Trophoblast cell (in vitro differentiated cells and primary cell): ENCODE data around the gene CTXND1.

ENCODE experiments used
- DNase-seq, 2 donors: peaks; one replicate each; pipeline ENCODE4 v3.0.0-alpha.2; 2016
- H2AFZ ChIP-seq: 2 replicates; pipeline ENCODE4 v1.6.1; 2013; ENCODE audit warnings: low read length, moderate library complexity, mild to moderate bottlenecking; ENCODE audit not compliant: insufficient read depth, poor library complexity
- H2AK5ac ChIP-seq: 2 replicates; pipeline ENCODE4 v1.6.1; 2013; ENCODE audit warnings: mild to moderate bottlenecking, low read length
- H2BK120ac ChIP-seq: 2 replicates; pipeline ENCODE4 v1.6.1; 2013; ENCODE audit warnings: low read length, mild to moderate bottlenecking, moderate library complexity; ENCODE audit not compliant: insufficient read depth, poor library complexity
- H2BK12ac ChIP-seq: 2 replicates; pipeline ENCODE4 v1.6.1; 2013; ENCODE audit warnings: mild to moderate bottlenecking, low read length, moderate library complexity
- H2BK5ac ChIP-seq: 2 replicates; pipeline ENCODE4 v1.6.1; 2013; ENCODE audit warnings: low read length, low read depth, moderate library complexity, mild to moderate bottlenecking; ENCODE audit not compliant: poor library complexity
- H3K14ac ChIP-seq: 2 replicates; pipeline ENCODE4 v1.6.1; 2013; ENCODE audit warnings: mild to moderate bottlenecking, low read length
- H3K18ac ChIP-seq: 2 replicates; pipeline ENCODE4 v1.6.1; 2013; ENCODE audit warnings: mild to moderate bottlenecking, low read length
- H3K23ac ChIP-seq: 2 replicates; pipeline ENCODE4 v1.6.1; 2013; ENCODE audit warnings: low read length
- H3K27ac ChIP-seq: 2 replicates; pipeline ENCODE4 v1.5.1; 2013; ENCODE audit warnings: low read depth, mild to moderate bottlenecking, inconsistent platforms, low read length, moderate library complexity
- H3K27me3 ChIP-seq: 2 replicates; pipeline ENCODE4 v1.6.1; 2013; ENCODE audit warnings: inconsistent platforms, mild to moderate bottlenecking, low read length, moderate library complexity; ENCODE audit not compliant: insufficient read depth
- H3K36me3 ChIP-seq, 2 experiments: 1 replicate in 1 of 2; 2 replicates in 1 of 2; pipeline ENCODE4 v1.6.1; 2013; ENCODE audit warnings: low read length in 2 of 2, mild to moderate bottlenecking in 2 of 2, moderate library complexity in 1 of 2; ENCODE audit not compliant: insufficient read depth in 2 of 2, control insufficient read depth in 1 of 2
- H3K4ac ChIP-seq: 2 replicates; pipeline ENCODE4 v1.6.1; 2013; ENCODE audit warnings: low read depth, mild to moderate bottlenecking, low read length, moderate library complexity
- H3K4me1 ChIP-seq, 2 experiments: 1 replicate in 1 of 2; 2 replicates in 1 of 2; pipeline ENCODE4 v1.6.1; 2013; ENCODE audit warnings: low read length in 2 of 2, mild to moderate bottlenecking in 2 of 2, moderate library complexity in 1 of 2; ENCODE audit not compliant: insufficient read depth in 2 of 2, control insufficient read depth in 1 of 2
- H3K4me2 ChIP-seq: 2 replicates; pipeline ENCODE4 v1.6.1; 2013; ENCODE audit warnings: inconsistent platforms, mild to moderate bottlenecking, low read length, moderate library complexity
- H3K4me3 ChIP-seq: 2 replicates; pipeline ENCODE4 v1.5.1; 2013; ENCODE audit warnings: mild to moderate bottlenecking, low read depth, low read length, inconsistent platforms
- H3K79me1 ChIP-seq: one replicate; pipeline ENCODE4 v1.6.1; 2013; ENCODE audit warnings: low read length
- H3K79me2 ChIP-seq: 2 replicates; pipeline ENCODE4 v1.6.1; 2013; ENCODE audit warnings: low read length, mild to moderate bottlenecking; ENCODE audit not compliant: control insufficient read depth, insufficient read depth, poor library complexity
- H3K9ac ChIP-seq: 2 replicates; pipeline ENCODE4 v1.6.1; 2013; ENCODE audit warnings: mild to moderate bottlenecking, low read length
- H3K9me3 ChIP-seq: 2 replicates; pipeline ENCODE4 v1.6.1; 2013; ENCODE audit warnings: low read depth, mild to moderate bottlenecking, control low read depth, inconsistent platforms, low read length; ENCODE audit not compliant: insufficient read depth
- H4K12ac ChIP-seq: 2 replicates; pipeline ENCODE4 v1.6.1; 2013; ENCODE audit warnings: low read depth, mild to moderate bottlenecking, low read length, moderate library complexity
- H4K8ac ChIP-seq: 2 replicates; pipeline ENCODE4 v1.6.1; 2013; ENCODE audit warnings: low read depth, mild to moderate bottlenecking, low read length, moderate library complexity
- H4K91ac ChIP-seq: one replicate; pipeline ENCODE4 v1.6.1; 2013; ENCODE audit warnings: low read depth, mild to moderate bottlenecking, low read length, moderate library complexity
- WGBS: extraction: QIAGEN DNeasy Blood & Tissue Kit; methylation state at CpG from one replicate; pipeline ENCODE4 v1.1.7; 2013; ENCODE audit warnings: missing lambda C conversion rate; ENCODE audit not compliant: insufficient read length, insufficient coverage; ENCODE audit errors: extremely low coverage; 5-methylcytosine and 5-hydroxymethylcytosine counted together

CTXND1 gene

DNA sequence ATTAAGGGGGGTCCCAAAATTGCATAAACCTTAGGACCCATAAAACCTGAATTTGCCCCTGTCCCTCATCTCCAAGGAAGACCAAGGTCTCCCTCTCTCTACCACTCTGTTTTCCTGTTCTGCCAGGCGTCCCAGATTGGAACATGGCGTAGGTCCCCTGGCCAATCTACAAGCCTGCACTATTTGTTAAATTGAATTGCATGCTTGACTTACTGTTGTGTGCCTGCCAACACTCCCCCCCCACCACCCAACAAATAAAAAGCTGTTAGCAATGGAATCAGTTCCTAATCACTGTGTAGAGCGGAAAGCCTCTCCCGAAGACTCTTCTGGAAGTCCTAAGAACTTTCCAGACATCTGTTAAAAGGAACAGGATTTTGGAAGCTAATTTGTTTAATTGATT is 11.7 kb downstream of the CTXND1 start:
- H2BK120ac ChIP-seq: no peak overlapping the region
- no peak overlapping the region for H4K12ac ChIP-seq
- no peak overlapping the region for H3K14ac ChIP-seq
- no peak overlapping the region for H2AFZ ChIP-seq
- no peaks in the 10 kb centered on the region for H3K79me1 ChIP-seq
- H2AK5ac ChIP-seq: no peak overlapping the region
- no peaks in the 10 kb centered on the region for H3K4me1 ChIP-seq
- DNase-seq: no peak
- no peak overlapping the region for H4K8ac ChIP-seq
- no peak overlapping the region for H4K91ac ChIP-seq
- H3K23ac ChIP-seq: no peak overlapping the region
- no peak overlapping the region for H3K4ac ChIP-seq
- H2BK12ac ChIP-seq: no peak overlapping the region
- peaks cover 3% of the 10 kb centered on the region for H3K9me3 ChIP-seq
- H3K79me2 ChIP-seq: no peaks in the 10 kb centered on the region
- no peaks in the 10 kb centered on the region for H3K27me3 ChIP-seq
- no peak overlapping the region for H3K18ac ChIP-seq
- no peak overlapping the region for H3K9ac ChIP-seq
- no peak overlapping the region for H2BK5ac ChIP-seq
- no CpG with 5 or more reads among the region's 4 CpGs for WGBS
- H3K36me3 ChIP-seq: no peaks in the 10 kb centered on the region
- H3K4me3 ChIP-seq: no peak overlapping the region
- no peak overlapping the region for H3K27ac ChIP-seq
- H3K4me2 ChIP-seq: no peak overlapping the region

DNA sequence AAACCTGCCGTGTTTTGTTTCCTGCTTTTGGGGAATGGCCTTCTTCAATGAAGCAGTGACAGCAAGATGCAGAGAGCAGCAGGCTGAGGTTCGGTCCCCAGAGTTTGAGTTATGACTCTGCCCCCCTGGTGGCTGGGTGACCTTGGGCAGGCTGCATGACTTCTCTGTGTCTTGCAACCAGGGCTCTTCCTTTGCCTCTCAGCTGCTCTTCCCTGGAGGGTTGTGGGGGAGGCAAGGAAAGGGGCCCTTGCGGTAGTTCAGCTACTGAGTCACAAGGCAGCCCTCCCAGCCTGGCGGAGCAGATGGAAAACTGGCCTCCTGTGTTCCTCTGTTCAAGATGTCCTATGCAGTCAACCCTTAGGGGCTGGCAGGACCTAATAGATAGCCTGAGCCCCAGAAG is 17.1 kb downstream of the CTXND1 start:
- Histone ChIP-seq H3K79me2 (no peaks in the 10 kb centered on the region), H3K23ac (no peak overlapping the region), H2BK12ac (no peak overlapping the region), H3K9ac (no peak overlapping the region), H3K18ac (no peak overlapping the region), H3K14ac (no peak overlapping the region), H2BK5ac (no peak overlapping the region), H3K79me1 (no peaks in the 10 kb centered on the region), H3K27ac (no peak overlapping the region), H3K4me1 (peaks cover 0 to 2% of the 10 kb centered on the region in 2 experiments), H3K4me2 (no peak overlapping the region), H4K8ac (no peak overlapping the region), H4K12ac (no peak overlapping the region), H3K4me3 (no peak overlapping the region), H4K91ac (no peak overlapping the region), H3K27me3 (no peaks in the 10 kb centered on the region), H3K4ac (no peak overlapping the region), H3K9me3 (no peaks in the 10 kb centered on the region), H3K36me3 (no peaks in the 10 kb centered on the region), H2AK5ac (no peak overlapping the region), H2BK120ac (no peak overlapping the region), H2AFZ (no peak overlapping the region)
- WGBS: no CpG with 5 or more reads among the region's 4 CpGs
- peak in 1 of 2 donors; percentile 45 for DNase-seq

DNA sequence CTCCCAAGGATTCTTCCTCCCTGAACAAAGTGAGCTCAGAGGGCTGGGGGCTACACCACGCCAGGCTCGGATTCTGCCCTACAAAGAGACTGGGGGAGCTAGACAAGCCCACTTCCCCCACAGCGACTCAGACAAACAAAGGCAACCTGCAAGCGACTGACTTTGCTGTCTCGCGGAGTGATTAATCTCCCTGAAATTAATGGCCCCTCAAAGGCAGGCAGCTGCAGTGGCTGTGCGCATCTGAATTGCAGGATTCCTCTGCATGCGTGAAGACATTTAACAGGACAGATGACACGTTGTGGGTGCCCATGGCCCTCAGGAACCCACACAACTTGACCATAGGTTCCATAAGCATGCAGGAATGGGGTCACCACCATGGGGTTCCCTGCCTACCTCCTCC is 18.4 kb downstream of the CTXND1 start:
- no peak for DNase-seq

DNA sequence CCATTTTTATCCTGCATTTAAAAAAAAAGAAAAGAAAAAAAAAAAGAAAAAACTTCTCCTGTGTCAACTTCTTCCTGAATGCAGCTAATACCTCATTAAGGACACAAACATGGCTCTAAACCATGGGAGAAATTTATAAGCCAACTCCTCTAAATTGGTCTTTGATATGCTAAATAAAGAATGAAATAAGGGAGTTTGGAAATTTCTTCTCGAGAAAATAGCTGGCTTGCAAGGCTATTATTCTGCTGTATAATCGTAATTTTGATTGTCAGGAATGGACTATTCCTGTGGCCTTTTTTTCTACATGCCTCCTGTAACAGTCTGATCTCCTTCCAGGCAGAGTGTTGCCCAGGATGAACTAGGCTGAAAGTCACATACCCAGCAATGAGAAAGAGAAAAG is 20.6 kb downstream of the CTXND1 start:
- no peaks in the 10 kb centered on the region for H3K9me3 ChIP-seq
- no peak overlapping the region for H2BK5ac ChIP-seq
- no peak overlapping the region for H3K9ac ChIP-seq
- H3K79me1 ChIP-seq: no peaks in the 10 kb centered on the region
- H3K4me1 ChIP-seq: peaks cover 0 to 2% of the 10 kb centered on the region in 2 experiments
- no peak overlapping the region for H4K12ac ChIP-seq
- no CpG with 5 or more reads among the region's 2 CpGs for WGBS
- no peak overlapping the region for H3K23ac ChIP-seq
- no peak overlapping the region for H3K27ac ChIP-seq
- H3K4me2 ChIP-seq: no peak overlapping the region
- H2BK120ac ChIP-seq: no peak overlapping the region
- H2BK12ac ChIP-seq: no peak overlapping the region
- H3K36me3 ChIP-seq: no peaks in the 10 kb centered on the region
- no peak overlapping the region for H2AK5ac ChIP-seq
- H3K27me3 ChIP-seq: no peaks in the 10 kb centered on the region
- H2AFZ ChIP-seq: no peak overlapping the region
- no peak overlapping the region for H4K91ac ChIP-seq
- no peak overlapping the region for H3K4ac ChIP-seq
- no peak for DNase-seq
- H4K8ac ChIP-seq: no peak overlapping the region
- no peak overlapping the region for H3K4me3 ChIP-seq
- no peak overlapping the region for H3K18ac ChIP-seq
- no peak overlapping the region for H3K14ac ChIP-seq
- H3K79me2 ChIP-seq: no peaks in the 10 kb centered on the region

More for the DNA sequence above, 18.4 kb downstream of the CTXND1 start:
- H3K9me3 ChIP-seq: no peaks in the 10 kb centered on the region
- H3K4me3 ChIP-seq: no peak overlapping the region
- no peak overlapping the region for H4K91ac ChIP-seq
- no peak overlapping the region for H4K8ac ChIP-seq
- H3K4ac ChIP-seq: no peak overlapping the region
- H3K27me3 ChIP-seq: no peaks in the 10 kb centered on the region
- H3K14ac ChIP-seq: no peak overlapping the region
- H3K4me1 ChIP-seq: peaks cover 0 to 2% of the 10 kb centered on the region in 2 experiments
- H2BK12ac ChIP-seq: no peak overlapping the region
- no peak overlapping the region for H2AFZ ChIP-seq
- no peak overlapping the region for H3K9ac ChIP-seq
- H3K18ac ChIP-seq: no peak overlapping the region
- no peak overlapping the region for H2AK5ac ChIP-seq
- no peaks in the 10 kb centered on the region for H3K36me3 ChIP-seq
- WGBS: no CpG with 5 or more reads among the region's 9 CpGs
- H2BK5ac ChIP-seq: no peak overlapping the region
- no peak overlapping the region for H2BK120ac ChIP-seq
- H4K12ac ChIP-seq: no peak overlapping the region
- H3K23ac ChIP-seq: no peak overlapping the region
- no peak overlapping the region for H3K27ac ChIP-seq
- no peaks in the 10 kb centered on the region for H3K79me2 ChIP-seq
- H3K79me1 ChIP-seq: no peaks in the 10 kb centered on the region
- no peak overlapping the region for H3K4me2 ChIP-seq
